ENCODE data around the gene PKM.

- no peak for TF ChIP-seq GMEB1 (CRISPR knock-in tag; IDR thresholded peaks at IDR 0.05)
- TF ChIP-seq ZNF449 (CRISPR knock-in tag; IDR thresholded peaks at IDR 0.05) = no peak
- no peak for TF ChIP-seq BRF1 (IDR thresholded peaks at IDR 0.05; ENCODE audit: borderline replicate concordance, extremely low read depth, insufficient read length)
- TF ChIP-seq SRSF9 (IDR thresholded peaks at IDR 0.05; ENCODE audit: borderline replicate concordance, low read depth, low read length) = no peak
- no peak for TF ChIP-seq JUND (IDR thresholded peaks at IDR 0.05; ENCODE audit: borderline replicate concordance, low read depth, low read length)
- TF ChIP-seq JUND (tag; IDR thresholded peaks at IDR 0.05; ENCODE audit: borderline replicate concordance, low read depth, low read length) = no peak
- no peak for TF ChIP-seq TAL1 (IDR thresholded peaks at IDR 0.05)
- no peak for TF ChIP-seq ZNF133 (CRISPR knock-in tag; IDR thresholded peaks at IDR 0.05)
- TF ChIP-seq CBFB (CRISPR knock-in tag; IDR thresholded peaks at IDR 0.05) = no peak
- TF ChIP-seq RNF219 (CRISPR knock-in tag; IDR thresholded peaks at IDR 0.05) = no peak
- no peak for TF ChIP-seq EP300 (IDR thresholded peaks at IDR 0.05; ENCODE audit: low read length)
These were observed 21.8 kb upstream of the PKM start for GRCh38 chr15:72252663-72253299.
